ENCODE data around the gene DTX4. TPM values are rescaled to one million over a fixed set of nuclear protein-coding genes. Genes with fewer than 3 reads are reported as not detected.

DTX4 gene
- total RNA-seq, 1 donor: 4.7 TPM

DNA sequence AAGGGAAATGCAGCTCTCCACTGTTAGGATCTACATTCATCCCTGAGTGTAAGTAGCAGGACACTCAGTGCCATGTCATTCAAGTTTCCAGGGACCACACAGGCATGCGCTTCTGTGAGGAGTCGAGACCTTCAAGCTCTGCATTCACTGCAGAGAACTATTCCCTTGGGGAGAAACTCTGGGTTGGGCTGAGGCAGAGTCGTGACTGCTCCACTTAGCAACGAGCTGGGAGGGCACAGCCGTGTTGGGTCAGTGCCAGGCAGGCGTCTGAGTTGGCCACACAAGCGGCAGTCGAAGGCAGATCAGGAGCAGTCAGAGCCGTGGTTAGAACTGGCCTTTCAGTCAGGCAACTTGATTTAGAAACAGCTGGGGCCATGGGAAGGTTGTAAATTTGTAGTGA lies 26.1 kb downstream of the DTX4 start:
- peak; percentile 69 for DNase-seq (ENCODE audit: low read depth)
- no peak overlapping the region for H3K4me3 ChIP-seq (ENCODE audit: low read depth, low read length)
- TF ChIP-seq, protein P1, sequence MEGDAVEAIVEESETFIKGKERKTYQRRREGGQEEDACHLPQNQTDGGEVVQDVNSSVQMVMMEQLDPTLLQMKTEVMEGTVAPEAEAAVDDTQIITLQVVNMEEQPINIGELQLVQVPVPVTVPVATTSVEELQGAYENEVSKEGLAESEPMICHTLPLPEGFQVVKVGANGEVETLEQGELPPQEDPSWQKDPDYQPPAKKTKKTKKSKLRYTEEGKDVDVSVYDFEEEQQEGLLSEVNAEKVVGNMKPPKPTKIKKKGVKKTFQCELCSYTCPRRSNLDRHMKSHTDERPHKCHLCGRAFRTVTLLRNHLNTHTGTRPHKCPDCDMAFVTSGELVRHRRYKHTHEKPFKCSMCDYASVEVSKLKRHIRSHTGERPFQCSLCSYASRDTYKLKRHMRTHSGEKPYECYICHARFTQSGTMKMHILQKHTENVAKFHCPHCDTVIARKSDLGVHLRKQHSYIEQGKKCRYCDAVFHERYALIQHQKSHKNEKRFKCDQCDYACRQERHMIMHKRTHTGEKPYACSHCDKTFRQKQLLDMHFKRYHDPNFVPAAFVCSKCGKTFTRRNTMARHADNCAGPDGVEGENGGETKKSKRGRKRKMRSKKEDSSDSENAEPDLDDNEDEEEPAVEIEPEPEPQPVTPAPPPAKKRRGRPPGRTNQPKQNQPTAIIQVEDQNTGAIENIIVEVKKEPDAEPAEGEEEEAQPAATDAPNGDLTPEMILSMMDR (IDR thresholded peaks at IDR 0.05; ENCODE audit: insufficient read depth, low read depth, low read length): no peak

DNA sequence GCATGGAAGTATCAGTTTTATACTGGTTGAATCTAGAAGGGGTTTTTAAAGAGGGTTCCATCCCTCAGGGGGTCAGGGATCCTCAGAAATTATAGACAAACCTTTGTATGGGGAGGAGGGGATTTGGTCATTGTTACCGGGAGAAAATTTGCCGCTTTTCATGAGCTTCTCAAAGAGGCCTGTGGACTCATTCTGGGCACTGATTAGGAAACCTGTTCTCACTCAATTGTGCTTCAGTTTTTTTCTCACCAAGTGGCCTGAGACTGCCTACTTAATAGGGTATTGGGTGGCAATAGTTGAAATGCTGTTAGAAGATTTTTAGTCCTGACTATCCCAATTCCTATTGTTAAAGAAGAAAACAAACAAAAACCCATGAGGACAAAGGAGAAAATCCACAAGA lies 26.8 kb downstream of the DTX4 start:
- no peak overlapping the region for H3K4me3 ChIP-seq (ENCODE audit: low read depth, low read length)
- TF ChIP-seq, protein P1 (IDR thresholded peaks at IDR 0.05; ENCODE audit: insufficient read depth, low read depth, low read length): no peak
- DNase-seq (ENCODE audit: low read depth): no peak

DNA sequence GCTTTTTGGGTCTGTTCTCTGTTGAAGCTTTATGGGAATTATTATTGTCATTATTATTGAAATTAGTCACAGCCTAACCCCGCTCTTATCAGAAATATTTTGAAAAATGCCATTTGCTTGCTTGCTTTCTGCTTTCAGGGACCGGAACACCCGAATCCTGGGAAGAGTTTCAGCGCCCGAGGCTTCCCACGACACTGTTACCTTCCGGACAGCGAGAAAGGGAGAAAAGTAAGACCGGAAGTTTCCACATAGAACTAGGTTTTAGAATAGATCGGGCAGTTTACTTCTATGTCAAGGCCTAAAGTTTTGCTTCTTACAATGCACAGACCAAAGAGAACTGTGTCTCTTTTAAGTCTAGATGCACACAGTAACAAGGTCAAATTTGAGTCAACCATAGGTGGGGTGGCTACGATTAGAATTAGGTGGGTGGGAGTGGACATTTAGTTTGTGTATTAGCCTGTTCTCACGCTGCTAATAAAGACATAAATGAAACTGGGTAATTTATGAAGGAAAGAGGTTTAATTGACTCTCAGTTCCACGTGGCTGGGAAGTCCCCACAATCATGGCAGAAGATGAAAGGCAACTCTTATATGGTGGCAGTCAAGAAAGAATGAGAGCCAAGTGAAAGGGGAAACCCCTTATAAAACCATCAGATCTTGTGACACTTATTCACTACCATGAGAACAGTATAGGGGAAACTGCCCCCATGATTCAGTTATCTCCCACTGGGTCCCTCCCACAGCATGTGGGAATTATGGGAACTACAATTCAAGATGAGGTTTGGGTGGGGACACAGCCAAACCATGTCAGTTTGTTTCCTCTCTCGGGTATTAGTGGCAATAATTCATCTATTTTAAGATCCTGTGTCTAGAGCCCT lies 27.9 kb downstream of the DTX4 start:
- DNase-seq (ENCODE audit: low read depth): no peak
- H3K4me3 ChIP-seq (ENCODE audit: low read depth, low read length): no peak overlapping the region
- TF ChIP-seq, protein P1 (IDR thresholded peaks at IDR 0.05; ENCODE audit: insufficient read depth, low read depth, low read length): no peak

DNA sequence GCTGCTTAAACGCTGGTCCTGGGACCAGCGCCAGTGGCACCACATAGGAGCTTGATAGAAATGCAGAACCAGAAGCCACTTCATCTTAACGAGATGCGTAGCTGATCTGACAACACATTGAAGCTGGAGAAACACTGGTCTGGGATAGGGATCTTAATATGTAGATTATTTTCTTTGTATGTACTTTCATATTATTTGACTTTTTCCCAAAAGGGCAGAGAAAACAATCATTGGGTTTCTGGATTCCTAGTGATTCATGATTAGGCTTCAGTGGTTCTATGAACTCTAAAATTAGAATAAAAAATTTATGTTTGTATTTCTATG lies 28.5 kb downstream of the DTX4 start:
- no peak overlapping the region for H3K4me3 ChIP-seq (ENCODE audit: low read depth, low read length)
- TF ChIP-seq, protein P1 (IDR thresholded peaks at IDR 0.05; ENCODE audit: insufficient read depth, low read depth, low read length): no peak
- DNase-seq (ENCODE audit: low read depth): no peak

DNA sequence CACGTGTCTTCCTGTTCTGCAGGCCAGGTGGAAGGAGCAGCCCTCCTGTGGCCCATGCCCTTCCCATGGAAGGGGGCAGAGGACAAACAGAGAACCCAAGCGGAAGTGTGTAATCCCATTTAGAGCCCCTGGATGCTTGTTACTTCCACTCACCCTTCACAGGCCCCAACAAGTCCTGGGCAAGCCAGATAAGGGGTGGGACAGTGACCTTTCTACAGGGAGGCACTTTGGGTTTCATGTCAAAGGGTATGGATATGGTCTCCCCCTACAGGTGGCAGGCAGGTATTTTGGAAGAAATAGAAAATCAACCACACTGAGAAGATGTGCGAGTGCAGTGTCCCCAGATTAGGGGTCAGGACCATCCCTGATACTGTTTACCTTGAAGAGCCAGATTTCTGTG lies 29.4 kb downstream of the DTX4 start:
- DNase-seq (ENCODE audit: low read depth): no peak
- H3K4me3 ChIP-seq (ENCODE audit: low read depth, low read length): no peak overlapping the region
- TF ChIP-seq, protein P1 (IDR thresholded peaks at IDR 0.05; ENCODE audit: insufficient read depth, low read depth, low read length): peak; percentile 25

DNA sequence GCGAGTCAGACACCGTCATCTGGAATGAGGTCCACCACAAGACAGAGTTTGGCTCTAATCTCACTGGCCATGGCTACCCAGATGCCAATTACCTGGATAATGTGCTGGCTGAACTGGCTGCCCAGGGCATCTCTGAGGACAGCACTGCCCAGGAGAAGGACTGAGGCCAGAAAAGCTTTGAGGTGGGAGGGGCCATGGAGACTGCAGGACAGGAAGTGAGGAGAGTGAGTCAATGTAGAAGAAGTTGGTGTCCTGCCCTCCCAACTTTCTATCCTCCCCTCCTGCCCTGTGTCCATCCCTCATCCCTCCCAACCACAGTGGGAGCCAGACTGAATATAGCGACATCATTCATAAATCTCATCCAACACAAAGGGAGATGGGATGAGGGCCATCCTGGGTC lies 32.8 kb downstream of the DTX4 start:
- TF ChIP-seq, protein P1 (IDR thresholded peaks at IDR 0.05; ENCODE audit: insufficient read depth, low read depth, low read length): no peak
- H3K4me3 ChIP-seq (ENCODE audit: low read depth, low read length): no peak overlapping the region
- no peak for DNase-seq (ENCODE audit: low read depth)

DNA sequence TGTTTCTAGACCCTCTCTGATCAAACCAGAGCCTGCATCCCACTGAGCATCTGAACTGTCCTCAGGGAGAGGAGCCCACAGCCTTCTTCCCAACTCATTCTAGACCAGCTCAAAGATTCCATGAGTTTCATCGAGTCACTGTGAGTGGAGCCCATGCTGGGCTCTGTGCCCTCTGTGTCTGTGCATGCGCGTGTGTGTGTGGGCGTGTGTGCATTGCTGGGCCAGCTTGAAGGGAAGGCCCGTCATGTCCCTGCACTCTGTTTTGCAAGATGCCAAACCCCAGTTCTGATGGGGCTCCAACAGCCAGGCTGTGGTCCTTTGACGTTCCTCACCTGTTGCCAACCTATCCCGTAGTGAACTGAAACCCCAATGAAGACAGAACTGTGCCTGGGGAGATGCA lies 33.7 kb downstream of the DTX4 start:
- TF ChIP-seq, protein P1 (IDR thresholded peaks at IDR 0.05; ENCODE audit: insufficient read depth, low read depth, low read length): no peak
- H3K4me3 ChIP-seq (ENCODE audit: low read depth, low read length): no peak overlapping the region
- no peak for DNase-seq (ENCODE audit: low read depth)
